Measurements from ENCODE around the gene PCOLCE2. TPM values are rescaled to one million over a fixed set of nuclear protein-coding genes. Genes with fewer than 3 reads are reported as not detected.
A peak's percentile ranks its signal among the peaks of the same experiment; 100 is the strongest.

PCOLCE2 gene
- total RNA-seq, 1 donor from 2014 or later, result 23.3 TPM

- no peak overlapping the region for H3K4me3 ChIP-seq
- peaks cover 12% of the 10 kb centered on the region for H3K4me1 ChIP-seq
- H3K9me3 ChIP-seq, result no peaks in the 10 kb centered on the region
- DNase-seq (no peak), ATAC-seq (no peak)
- no peak overlapping the region for H3K27ac ChIP-seq
- no peak for TF ChIP-seq CTCF (IDR thresholded peaks at IDR 0.05)
- no peaks in the 10 kb centered on the region for H3K36me3 ChIP-seq
- intact Hi-C loops (cut with DNase I), result no loop called here
- no peaks in the 10 kb centered on the region for H3K27me3 ChIP-seq
These were observed 36.9 kb downstream of the PCOLCE2 start for GRCh38 chr3:142852009-142852408.

- Histone ChIP-seq H3K27me3 (no peaks in the 10 kb centered on the region), H3K4me3 (no peak overlapping the region), H3K27ac (peak overlapping the region; percentile 34), H3K9me3 (no peaks in the 10 kb centered on the region), H3K4me1 (peaks cover 12% of the 10 kb centered on the region), H3K36me3 (no peaks in the 10 kb centered on the region)
- TF ChIP-seq CTCF (IDR thresholded peaks at IDR 0.05), result no peak
- DNase-seq, result no peak
- ATAC-seq, result peak; percentile 98
- intact Hi-C loops (cut with DNase I), result no loop called here
These were observed 38.4 kb downstream of the PCOLCE2 start for GRCh38 chr3:142850395-142851023.

DNA sequence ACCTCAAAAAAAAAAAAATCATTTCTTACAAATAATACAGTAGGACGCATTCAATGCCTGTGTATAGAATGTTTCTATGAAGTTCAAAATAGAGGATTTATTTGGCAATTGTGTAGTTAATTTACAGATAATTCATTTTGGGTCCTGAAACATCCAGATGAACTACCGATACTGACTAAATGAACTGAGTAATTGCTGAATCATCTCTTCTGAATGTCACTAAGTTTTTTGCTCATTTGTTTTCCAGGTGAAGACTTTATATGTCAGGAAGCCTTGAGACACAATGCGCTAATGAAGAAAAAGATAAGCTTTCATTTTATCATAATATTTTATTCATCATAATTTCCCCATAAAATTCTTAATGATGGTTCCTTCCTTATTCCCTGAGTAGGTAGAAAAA is 39.7 kb downstream of the PCOLCE2 start:
- Histone ChIP-seq H3K4me3 (no peak overlapping the region), H3K9me3 (no peaks in the 10 kb centered on the region), H3K4me1 (peaks cover 12% of the 10 kb centered on the region), H3K27me3 (no peaks in the 10 kb centered on the region), H3K36me3 (no peaks in the 10 kb centered on the region), H3K27ac (no peak overlapping the region)
- intact Hi-C loops (cut with DNase I), result no loop called here
- DNase-seq, result no peak
- TF ChIP-seq CTCF (IDR thresholded peaks at IDR 0.05), result no peak
- no peak for ATAC-seq

- peaks cover 8% of the 10 kb centered on the region for H3K4me1 ChIP-seq
- DNase-seq (no peak), ATAC-seq (no peak)
- H3K27me3 ChIP-seq, result no peaks in the 10 kb centered on the region
- H3K27ac ChIP-seq, result no peak overlapping the region
- no peak for TF ChIP-seq CTCF (IDR thresholded peaks at IDR 0.05)
- H3K4me3 ChIP-seq, result no peak overlapping the region
- no peaks in the 10 kb centered on the region for H3K9me3 ChIP-seq
- intact Hi-C loops (cut with DNase I), result no loop called here
- H3K36me3 ChIP-seq, result no peaks in the 10 kb centered on the region
These were observed 41.9 kb downstream of the PCOLCE2 start for GRCh38 chr3:142846779-142847577.

- ATAC-seq (peak; percentile 65), DNase-seq (no peak)
- Histone ChIP-seq H3K27ac (no peak overlapping the region), H3K36me3 (no peaks in the 10 kb centered on the region), H3K9me3 (no peaks in the 10 kb centered on the region), H3K4me1 (no peaks in the 10 kb centered on the region), H3K4me3 (no peak overlapping the region), H3K27me3 (no peaks in the 10 kb centered on the region)
- peak; percentile 49 for TF ChIP-seq CTCF (IDR thresholded peaks at IDR 0.05)
- intact Hi-C loops (cut with DNase I), result no loop called here
These were observed 44.4 kb downstream of the PCOLCE2 start for GRCh38 chr3:142844339-142844977.
